K562 (cell line): ENCODE measurements around the gene HES5. TPM values are rescaled to one million over a fixed set of nuclear protein-coding genes. Genes with fewer than 3 reads are reported as not detected.

Source experiments
- CCNT2 ChIP-seq: IDR thresholded peaks from 2 replicates; pipeline ENCODE4 v1.6.1; 2011; ENCODE audit warnings: borderline replicate concordance, low read depth, mild to moderate bottlenecking, moderate library complexity, mixed read lengths, low read length; ENCODE audit not compliant: insufficient read length; ENCODE audit errors: extremely low read depth
- CREB1 ChIP-seq, 2 experiments: sonication (generic) in 1 of 2; formaldehyde crosslinking in 1 of 2; IDR thresholded peaks; 2 replicates each; pipeline versions ENCODE4 v1.6.1 to v1.8.0; 2012 to 2022; ENCODE audit warnings: inconsistent platforms in 1 of 2, mild to moderate bottlenecking in 1 of 2, missing genetic modification reagents in 1 of 2, moderate library complexity in 1 of 2
- FOXA1 ChIP-seq: fragments of 450-650 bp; IDR thresholded peaks from 2 replicates; pipeline ENCODE4 v1.6.1; 2016; ENCODE audit warnings: mild to moderate bottlenecking, borderline replicate concordance
- HLTF ChIP-seq: fragments of 450-650 bp; IDR thresholded peaks from 2 replicates; pipeline ENCODE4 v1.6.1; 2016
- IRF2 ChIP-seq: sonication (generic); formaldehyde crosslinking; IDR thresholded peaks from 2 replicates; pipeline ENCODE4 v1.8.1; 2022; ENCODE audit warnings: mild to moderate bottlenecking, missing genetic modification reagents
- KLF16 ChIP-seq: IDR thresholded peaks from 2 replicates; pipeline ENCODE4 v1.6.1; 2016; ENCODE audit warnings: antibody characterized with exemption
- L3MBTL2 ChIP-seq: fragments of 450-650 bp; IDR thresholded peaks from 2 replicates; pipeline ENCODE4 v1.6.1; 2016; ENCODE audit warnings: mild to moderate bottlenecking, moderate library complexity
- LCOR ChIP-seq: sonication (generic); formaldehyde crosslinking; IDR thresholded peaks from 2 replicates; pipeline ENCODE4 v1.8.0; 2022; ENCODE audit warnings: mild to moderate bottlenecking, missing genetic modification reagents
- POLR2H ChIP-seq: IDR thresholded peaks from 2 replicates; pipeline ENCODE4 v1.6.1; 2016; ENCODE audit warnings: missing genetic modification characterization, low read depth, mild to moderate bottlenecking, control low read depth, missing compliant biosample characterization, moderate library complexity
- REST ChIP-seq, 2 experiments: fragments of 450-650 bp; formaldehyde crosslinking in 1 of 2; IDR thresholded peaks; 2 replicates each; pipeline versions ENCODE4 v1.4.0 to v1.6.1; 2014 to 2020; ENCODE audit warnings: mild to moderate bottlenecking in 2 of 2, borderline replicate concordance in 1 of 2, low read depth in 1 of 2
- RFX1 ChIP-seq: fragments of 450-650 bp; IDR thresholded peaks from 2 replicates; pipeline ENCODE4 v1.6.1; 2016; ENCODE audit warnings: mild to moderate bottlenecking, moderate library complexity
- TEAD4 ChIP-seq, 2 experiments: sonication (generic) in 1 of 2; formaldehyde crosslinking in 1 of 2; IDR thresholded peaks; 2 replicates each; pipeline versions ENCODE4 v1.6.1 to v1.8.0; 2012 to 2022; ENCODE audit warnings: borderline replicate concordance in 1 of 2, inconsistent platforms in 1 of 2, low read length in 1 of 2, mild to moderate bottlenecking in 1 of 2, missing genetic modification reagents in 1 of 2
- TFAP4 ChIP-seq: sonication (generic); formaldehyde crosslinking; IDR thresholded peaks from 2 replicates; pipeline ENCODE4 v1.8.0; 2022; ENCODE audit warnings: missing genetic modification reagents, mild to moderate bottlenecking, moderate library complexity, borderline replicate concordance
- ZNF253 ChIP-seq: fragments of 250-450 bp; sonication (Bioruptor Pico); conservative IDR thresholded peaks from 2 replicates; pipeline ENCODE4 v1.6.1; 2021; ENCODE audit warnings: mild to moderate bottlenecking
- ZNF699 ChIP-seq: fragments of 250-450 bp; sonication (Bioruptor Pico); IDR thresholded peaks from 2 replicates; pipeline ENCODE4 v1.8.0; 2021; ENCODE audit warnings: mild to moderate bottlenecking, moderate library complexity; ENCODE audit not compliant: insufficient replicate concordance
- ZSCAN32 ChIP-seq: fragments of 450-650 bp; formaldehyde crosslinking; IDR thresholded peaks from 2 replicates; pipeline ENCODE4 v1.4.0; 2020; ENCODE audit warnings: mild to moderate bottlenecking, moderate library complexity
- polyA plus RNA-seq, 8 experiments: library from polyadenylated mRNA; depleted of rRNA in 4 of 8; stranded (reverse) in 5 of 8; unstranded in 3 of 8; fragments of >200 nt; fragmentation: Nextera tagmentation in 2 of 8; fragmentation: Illumina TruSeq in 1 of 8; extraction: Ambion mirVana in 2 of 8; extraction: Trizol in 1 of 8; gene quantifications; 2 replicates each; pipeline versions ENCODE4 v1.2.1 to v1.2.3, GENCODE V29; 2011 to 2014; ENCODE audit warnings: inconsistent platforms in 1 of 8, missing spikeins in 1 of 8
- total RNA-seq, 7 experiments: library from RNA; depleted of rRNA in 6 of 7; stranded (reverse); fragments of >200 nt in 6 of 7; fragmentation: Illumina TruSeq in 2 of 7; extraction: Trizol in 2 of 7; gene quantifications; 2 replicates each; pipeline versions ENCODE4 v1.2.1 to v1.2.3, GENCODE V29; 2011 to 2021; ENCODE audit warnings: low replicate concordance in 1 of 7

Gene HES5
- total and polyA plus RNA-seq, 9 of the 15 experiments (the other 6 are each of a cell fraction or from before 2014, with no cell fraction given): not detected

GRCh38 chr1:2545754-2546514, 15.9 kb upstream of the HES5 start (continued):
- TF ChIP-seq REST (IDR thresholded peaks at IDR 0.05; ENCODE audit: borderline replicate concordance) (peak; percentile 79), REST (CRISPR knock-in tag; IDR thresholded peaks at IDR 0.05; ENCODE audit: low read depth) (no peak), ZNF253 (CRISPR knock-in tag) (no peak), RFX1 (no peak), IRF2 (CRISPR knock-in tag) (no peak), CCNT2 (no peak), POLR2H (no peak), KLF16 (no peak), CREB1 (IDR thresholded peaks at IDR 0.05) (peak; percentile 56; the same call in 1 of the 2 replicates), CREB1 (CRISPR knock-in tag; IDR thresholded peaks at IDR 0.05) (peak; percentile 55), L3MBTL2 (peak; percentile 87), ZNF699 (CRISPR knock-in tag) (no peak), LCOR (CRISPR knock-in tag) (no peak), TFAP4 (CRISPR knock-in tag) (peak; percentile 59), HLTF (no peak), FOXA1 (no peak), TEAD4 (IDR thresholded peaks at IDR 0.05; ENCODE audit: low read length) (no peak), TEAD4 (CRISPR knock-in tag; IDR thresholded peaks at IDR 0.05; ENCODE audit: borderline replicate concordance) (no peak), ZSCAN32 (CRISPR knock-in tag) (no peak)
